Activated CD4-positive, alpha-beta T cell treated with anti-CD3 and anti-CD28 coated beads for 24 hours (primary cell): ENCODE measurements around the gene HMCN1.
"Not testable (repeated sequence)": the region's sequence is repeated elsewhere in the genome, so short reads cannot be mapped to it uniquely, and the experiment has no call there.

Experiments
- DNase-seq, 2 donors: peaks; one replicate each; pipeline ENCODE4 v3.0.0-alpha.2; 2020; ENCODE audit warnings: low read depth in 2 of 2

HMCN1 gene

DNA sequence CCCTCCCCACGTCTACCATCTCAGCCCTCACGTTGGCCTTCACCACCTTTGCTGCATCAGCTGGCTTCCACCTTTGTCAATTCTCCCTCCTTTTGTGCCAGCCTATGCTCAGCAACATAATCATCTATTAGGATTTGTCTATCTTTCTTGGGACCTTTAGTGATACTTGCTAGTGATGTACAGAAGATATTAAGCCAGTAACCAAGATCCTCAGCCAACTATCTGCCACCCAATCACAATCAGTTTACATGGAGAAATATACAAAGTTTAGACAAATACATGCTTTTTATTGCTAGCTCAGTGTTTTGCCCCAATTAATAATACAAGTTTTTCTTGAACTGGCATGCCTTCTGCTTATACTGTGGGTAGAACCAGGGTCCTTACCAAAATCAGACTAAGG lies 468.6 kb downstream of the HMCN1 start:
- DNase-seq, result no peak

DNA sequence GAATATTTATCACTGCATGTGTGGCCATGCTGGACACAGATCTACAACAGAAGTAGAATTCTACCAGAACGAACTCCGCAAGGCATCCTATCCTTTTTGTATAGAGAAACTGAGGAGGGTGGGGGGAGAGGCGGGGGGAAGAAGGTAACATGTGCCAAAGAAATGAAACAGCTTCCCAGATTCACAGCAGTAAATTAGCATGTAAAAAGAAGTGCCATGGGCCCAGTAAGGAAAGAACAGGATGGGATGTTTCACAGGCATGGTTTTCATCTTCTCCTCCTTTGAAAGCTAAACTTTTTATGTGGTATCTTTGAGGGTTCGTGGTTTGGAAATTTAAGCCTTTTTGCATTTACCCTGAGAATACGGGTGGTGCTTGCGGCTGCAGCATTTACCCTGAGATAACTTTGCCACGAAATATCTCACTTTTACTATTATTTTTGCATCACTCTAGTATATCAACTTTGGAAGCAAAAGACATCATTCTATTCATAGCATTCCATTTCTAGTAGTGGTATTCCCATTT lies 471.9 kb downstream of the HMCN1 start:
- no peak for DNase-seq

DNA sequence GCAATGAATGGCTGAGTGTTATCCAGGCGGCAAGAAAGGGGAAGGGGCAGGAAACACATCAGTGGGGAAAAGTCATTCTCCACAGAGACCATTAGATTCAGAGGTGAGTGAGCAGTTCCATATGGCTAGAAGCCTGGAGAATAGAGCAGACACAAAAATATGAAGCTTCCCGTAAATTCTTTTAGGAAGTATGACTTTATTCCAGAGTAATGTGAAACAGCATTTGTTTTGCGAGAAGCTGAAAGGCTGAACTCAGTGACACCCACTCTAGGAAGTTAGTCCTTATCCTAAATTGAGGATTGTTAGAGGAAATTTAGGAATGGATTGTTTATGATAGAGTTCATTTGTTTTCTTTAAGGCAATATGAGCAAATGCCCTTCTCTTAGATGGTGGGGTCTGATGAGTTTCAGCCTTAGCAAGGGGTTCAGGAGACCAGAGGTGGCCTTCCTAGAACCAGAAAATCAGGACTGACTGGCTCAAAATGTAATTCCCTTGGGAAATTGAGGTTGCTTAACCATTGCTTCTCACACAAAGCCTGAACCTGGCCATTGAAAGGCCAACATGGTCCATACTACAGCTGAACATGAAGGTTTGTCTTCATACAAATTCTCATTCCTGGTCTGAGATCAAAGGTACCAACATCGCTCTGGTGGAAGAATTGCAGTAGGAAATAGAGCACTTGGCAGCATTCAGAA lies 473.3 kb downstream of the HMCN1 start:
- DNase-seq, result no peak

DNA sequence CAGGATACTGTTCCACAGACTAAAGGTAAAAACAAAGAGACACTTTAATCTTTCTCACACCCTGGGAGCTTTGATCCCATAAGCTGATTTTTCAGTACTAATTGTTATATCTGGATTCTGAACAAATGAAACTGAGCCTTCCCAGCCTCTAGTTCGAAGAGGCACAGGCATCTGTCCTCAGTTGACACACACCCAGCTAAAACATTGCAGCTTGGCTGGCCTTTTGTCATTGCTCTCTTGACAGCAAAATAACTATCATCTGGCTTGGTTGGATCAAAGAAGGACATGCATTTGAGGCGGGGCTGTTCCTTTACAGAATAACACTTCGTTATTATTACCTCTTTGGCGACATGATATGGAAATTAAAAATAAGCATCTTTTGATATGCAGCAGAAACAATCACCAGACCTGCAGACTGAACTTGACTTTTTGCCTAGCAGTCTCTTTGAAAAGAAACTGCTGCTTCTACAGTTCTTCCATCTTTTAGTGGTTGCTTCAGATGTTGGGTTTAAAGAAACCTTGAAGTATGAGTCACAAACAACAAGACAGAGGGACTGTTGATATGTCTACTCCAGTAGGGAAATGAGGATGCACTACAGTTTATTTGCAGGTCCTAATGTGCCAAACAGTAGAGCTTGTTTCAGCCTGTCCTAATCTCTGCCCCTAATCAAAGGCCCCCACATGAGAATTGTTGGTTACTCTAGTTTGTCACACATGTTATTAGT lies 474.4 kb downstream of the HMCN1 start:
- no peak for DNase-seq

DNA sequence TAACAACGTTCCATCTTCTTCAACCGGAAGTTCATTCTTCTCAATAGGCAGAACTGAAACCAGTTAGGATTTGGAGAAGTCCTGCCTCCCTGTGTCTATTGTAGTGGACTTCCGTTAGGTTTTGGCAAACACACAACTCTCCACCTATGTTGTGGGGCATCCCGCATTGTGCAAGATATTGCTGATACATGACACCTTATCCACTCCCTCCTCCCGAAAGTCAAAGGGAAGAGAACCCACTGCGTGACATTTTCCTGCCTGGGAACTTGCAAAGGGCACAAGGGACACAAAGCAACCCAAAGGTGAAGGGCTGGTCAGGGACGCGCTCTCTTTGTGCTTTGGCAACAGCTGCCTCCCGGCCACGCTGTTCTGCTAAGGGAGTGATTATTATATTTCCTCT lies 476.1 kb downstream of the HMCN1 start:
- no peak for DNase-seq

DNA sequence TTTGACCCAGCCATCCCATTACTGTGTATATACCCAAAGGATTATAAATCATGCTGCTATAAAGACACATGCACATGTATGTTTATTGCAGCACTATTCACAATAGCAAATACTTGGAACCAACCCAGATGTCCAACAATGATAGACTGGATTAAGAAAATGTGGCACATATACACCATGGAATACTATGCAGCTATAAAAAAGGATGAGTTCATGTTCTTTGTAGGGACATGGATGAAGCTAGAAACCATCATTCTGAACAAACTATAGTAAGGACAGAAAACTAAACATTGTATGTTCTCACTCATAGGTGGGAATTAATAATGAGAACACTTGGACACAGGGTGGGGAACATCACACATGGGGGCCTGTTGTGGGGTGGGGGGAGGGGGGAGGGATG lies 477.4 kb downstream of the HMCN1 start:
- DNase-seq, result not testable (repeated sequence)

DNA sequence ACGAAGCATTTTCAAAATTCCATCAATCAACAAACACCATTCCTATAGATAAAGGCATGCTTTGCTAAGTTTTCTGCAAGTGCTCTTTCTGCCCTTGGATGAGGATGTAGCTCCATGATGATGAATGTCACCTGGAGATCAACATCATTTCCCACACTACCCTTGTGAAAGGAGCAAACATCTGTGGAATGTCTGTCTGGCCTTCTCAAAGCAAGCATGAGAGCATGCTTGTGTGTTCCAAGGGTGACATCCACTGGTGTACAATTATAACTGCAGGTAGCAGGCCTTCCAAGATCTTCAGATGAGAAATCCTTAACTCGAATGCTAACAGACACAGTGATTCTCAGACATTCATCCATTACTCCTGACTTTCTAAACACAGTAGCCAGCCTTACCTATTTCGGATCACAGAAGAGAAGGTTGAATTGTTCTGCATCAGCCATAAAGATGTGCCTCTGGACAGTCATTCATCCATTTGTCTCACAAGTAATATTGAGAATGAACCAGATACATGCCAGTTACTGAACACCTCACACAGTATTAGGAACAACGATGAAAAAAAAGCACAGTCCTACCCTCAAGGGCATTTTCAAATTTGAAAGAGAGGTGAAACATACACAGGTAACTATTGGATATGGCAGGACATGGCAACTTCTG lies 478.5 kb downstream of the HMCN1 start:
- DNase-seq, result peak in 1 of 2 donors; percentile 7

DNA sequence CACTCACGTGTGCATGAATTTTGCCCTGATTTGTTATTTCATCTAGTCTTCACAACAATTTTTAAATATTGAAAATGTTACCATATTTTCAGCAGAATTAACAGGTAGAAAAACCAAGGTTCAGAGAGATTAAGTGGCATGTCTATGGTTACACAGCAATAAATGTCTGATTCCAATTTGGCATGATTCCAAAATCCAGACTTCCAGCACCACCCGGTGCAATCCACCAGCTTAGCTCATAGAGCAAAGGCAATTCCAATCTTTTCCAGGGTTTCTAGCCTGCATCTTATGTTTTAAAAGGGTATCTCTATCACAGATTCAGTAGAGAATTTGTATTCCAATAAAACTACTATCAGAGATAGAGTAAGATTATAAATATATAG lies 479.0 kb downstream of the HMCN1 start:
- no peak for DNase-seq

DNA sequence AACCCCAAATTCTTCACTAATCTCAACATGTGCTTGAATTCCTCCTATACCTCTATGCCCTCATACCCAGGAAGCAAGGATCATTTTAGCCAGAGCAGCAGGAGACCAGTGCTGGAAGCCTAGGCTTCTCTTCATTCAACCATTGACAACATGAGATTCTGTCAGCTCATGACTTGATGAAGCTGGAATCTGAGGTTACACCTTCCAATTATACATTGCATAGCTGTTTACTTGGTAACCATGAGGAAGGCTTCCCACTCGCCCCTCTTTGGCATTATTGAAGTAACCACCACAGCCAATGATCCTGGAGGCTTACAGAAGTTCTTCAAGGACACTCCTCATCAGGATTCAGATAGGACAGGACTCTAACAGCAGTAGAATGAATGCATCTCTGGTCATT lies 480.6 kb downstream of the HMCN1 start:
- DNase-seq, result no peak

DNA sequence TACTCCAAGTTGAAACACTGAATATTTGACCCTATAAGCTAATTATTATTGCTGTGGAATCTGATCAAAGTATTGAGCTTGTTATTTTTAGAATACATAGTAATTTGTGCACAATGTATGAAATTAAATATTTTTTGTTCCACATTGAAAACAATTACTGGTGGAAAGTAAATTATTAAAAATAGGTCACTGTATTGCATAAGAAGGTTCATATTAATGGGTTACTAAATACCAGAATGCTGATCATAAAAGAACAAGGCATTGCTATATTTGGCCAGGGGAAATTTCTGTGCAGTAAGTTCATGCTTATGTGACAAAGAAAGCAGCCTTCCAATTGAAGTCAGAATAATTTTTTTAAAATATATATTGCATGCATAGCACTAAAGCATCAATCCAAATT lies 481.4 kb downstream of the HMCN1 start:
- no peak for DNase-seq

DNA sequence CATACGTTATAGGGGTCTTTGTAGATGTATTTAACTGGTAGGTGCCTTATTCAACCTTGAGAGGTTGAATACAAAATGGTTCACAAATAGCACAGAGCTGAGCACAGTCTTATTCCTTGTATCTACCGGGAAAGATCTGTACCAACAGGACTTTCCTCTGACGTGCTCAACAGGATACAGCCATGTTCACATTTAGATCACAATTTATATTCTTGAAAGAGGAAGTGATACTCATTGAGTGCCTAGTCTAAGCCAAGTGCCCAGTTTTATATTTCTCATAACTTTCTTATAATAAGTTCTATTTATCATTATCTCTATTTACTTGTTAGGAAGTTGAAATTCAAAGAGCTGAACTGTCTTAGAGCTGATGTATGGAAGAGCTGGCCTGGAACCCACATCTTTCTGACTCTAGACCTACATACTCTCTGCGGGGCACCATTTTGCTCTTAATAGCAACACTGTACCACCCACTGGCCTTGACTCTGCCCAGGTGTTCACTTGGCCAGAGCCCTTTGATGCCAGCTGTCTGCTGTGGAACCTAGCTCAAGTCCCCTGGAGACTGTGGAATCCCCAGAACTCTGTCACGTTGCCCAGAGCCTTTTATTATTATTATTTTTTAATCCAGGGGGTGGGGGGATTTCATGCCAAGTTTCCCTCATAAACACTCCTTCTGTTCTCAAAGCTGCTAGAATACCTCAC lies 484.6 kb downstream of the HMCN1 start:
- no peak for DNase-seq

DNA sequence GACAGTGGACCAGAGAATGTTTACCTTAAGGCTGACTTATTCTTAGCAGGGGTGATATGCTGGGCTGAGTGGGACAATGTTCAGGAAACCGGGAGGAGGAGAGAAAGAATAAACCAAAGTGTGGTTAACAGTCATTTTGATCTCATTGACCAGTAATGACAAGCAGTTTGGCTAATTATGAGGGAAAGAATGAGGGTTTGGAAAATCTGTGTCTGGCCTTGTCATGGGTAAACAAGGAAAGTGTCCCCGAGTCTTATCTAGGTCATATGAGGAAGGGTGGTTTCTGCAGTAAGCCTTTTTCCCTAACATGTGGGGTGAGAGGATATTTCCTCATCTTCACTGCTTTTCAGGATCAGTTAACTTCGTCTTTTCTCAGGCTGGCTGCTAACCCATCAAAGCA lies 485.9 kb downstream of the HMCN1 start:
- no peak for DNase-seq

DNA sequence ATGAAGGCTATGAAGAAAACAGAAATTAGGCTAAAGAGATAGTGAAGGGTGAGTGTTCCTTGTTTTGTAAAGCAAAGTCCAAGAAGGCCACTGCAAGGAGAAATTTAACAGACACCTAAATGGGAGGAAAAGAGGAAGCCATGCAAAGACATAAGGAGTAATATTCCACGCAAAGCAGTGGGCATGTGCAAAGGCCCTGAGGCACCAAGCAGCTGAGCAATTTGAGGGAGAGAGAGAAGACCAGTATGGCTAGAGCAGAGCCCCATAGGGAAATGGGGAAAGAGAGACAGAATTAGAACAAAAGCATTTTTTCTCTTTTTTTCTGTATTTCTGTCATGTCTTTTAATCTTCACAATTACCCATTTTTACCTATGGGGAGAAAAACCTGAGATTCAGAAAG lies 486.7 kb downstream of the HMCN1 start:
- no peak for DNase-seq

DNA sequence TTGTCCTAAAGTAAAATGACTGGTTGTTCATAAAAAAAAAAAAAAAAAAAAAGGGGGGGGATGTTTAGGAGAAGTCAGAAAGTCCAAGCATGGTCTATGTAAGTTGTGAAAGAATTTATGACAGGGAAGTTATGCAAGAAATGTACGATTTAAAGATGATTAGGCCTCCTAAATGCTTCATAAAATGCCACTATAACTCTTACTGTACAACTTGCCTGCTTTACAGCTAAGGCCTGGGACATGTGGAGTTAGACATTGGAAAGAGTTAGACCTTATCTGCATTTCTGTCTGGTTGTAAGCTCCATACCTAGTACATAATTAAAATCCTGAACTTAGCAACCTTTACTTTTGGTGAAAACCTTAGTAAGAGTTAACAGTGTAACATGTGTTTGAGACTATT lies 490.9 kb downstream of the HMCN1 start:
- DNase-seq, result no peak

DNA sequence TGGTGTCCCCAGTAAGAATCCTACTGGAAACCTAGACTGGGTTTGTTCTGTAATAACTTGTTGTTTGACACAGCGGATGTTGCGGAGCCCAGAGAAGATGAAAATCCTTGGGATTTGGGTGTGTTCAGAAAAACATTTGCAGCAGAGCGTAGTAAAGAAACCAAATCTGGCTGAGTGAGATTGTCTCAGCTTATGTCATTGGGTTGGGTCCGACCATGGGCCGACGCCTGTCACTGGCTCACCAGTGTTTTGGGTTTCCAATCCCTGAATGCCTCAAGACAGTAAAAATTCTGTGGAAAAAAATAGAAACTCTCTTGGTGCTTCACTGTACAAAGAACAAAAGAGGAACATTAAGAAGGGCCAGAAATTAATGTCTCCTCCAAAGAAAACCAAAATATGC lies 494.6 kb downstream of the HMCN1 start:
- DNase-seq, result no peak

DNA sequence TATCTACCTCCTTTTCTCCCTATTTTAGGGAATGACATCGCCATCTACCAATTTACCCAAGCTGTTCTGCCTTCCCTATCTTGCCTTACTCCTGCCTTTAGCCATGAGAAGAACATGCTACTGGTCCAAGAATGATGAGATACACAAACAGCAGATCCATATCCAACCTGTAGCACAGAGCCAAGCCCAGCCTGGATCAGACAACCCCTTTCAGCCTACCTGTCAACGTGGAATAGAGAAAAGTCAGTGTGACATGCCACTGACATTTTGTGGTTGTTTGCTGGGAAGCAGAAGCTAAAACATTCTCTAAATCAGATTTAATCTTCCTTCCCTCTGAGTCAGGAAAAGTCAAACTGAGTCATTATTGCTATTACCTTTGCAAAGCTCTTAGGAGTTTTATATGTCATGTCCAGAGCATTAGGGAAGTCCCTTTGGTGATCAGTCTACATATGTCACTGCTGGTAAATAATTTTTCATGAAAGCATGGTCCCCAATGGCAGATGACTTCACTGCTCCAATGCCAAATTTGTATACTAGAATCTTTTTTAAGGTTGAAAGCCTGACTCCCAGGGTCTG lies 497.8 kb downstream of the HMCN1 start:
- DNase-seq, result no peak

DNA sequence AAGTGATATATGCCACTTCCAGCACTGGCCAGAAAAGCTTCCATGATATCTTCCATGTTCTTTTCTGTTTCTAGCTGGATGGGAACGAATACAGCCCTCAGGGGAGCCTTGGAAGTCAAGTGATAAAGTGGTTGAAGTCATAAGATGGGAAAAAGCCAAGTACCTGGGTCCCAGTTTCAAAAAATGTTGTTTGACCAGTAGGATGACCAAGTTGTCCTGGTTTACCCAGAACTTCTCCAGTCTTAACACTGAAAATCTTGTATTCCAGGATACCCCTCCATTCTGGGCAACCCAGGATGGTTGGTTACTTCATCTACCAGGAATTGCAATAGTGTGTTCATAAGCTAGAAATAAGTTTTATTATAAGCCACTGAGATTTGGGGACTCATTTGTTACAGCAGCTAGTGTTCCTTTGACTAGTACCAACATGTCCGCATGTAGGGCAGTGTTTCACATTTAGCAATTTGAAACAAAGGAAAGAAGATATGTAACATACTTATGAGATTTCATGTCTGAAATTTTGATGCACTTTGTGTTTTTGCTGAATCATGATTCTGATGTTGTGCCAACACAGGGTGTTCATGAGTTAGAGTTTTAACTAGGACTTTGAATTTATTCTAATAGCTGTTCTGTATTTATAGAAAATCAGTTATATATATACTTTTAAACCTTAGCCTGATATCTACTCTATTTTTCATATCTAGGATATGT lies 500.9 kb downstream of the HMCN1 start:
- no peak for DNase-seq

DNA sequence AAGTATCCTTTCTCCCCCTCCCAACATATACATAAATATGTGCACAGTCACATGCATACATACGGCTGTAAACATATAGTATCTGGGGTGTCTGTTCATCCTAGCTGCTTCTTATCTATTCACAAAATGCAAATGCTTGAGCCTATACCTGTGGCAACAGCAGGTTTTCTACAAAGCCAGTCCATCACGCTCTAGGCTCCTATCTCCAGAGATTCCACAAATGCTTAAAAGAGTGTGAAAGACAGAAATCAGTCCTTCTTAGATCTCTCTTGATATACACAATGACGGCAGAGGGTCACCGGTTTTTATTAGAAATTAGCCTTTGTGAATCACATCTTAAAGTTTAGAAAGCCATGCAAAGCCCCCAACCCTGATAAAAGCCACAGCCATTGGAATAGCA lies 501.5 kb downstream of the HMCN1 start:
- DNase-seq, result no peak

DNA sequence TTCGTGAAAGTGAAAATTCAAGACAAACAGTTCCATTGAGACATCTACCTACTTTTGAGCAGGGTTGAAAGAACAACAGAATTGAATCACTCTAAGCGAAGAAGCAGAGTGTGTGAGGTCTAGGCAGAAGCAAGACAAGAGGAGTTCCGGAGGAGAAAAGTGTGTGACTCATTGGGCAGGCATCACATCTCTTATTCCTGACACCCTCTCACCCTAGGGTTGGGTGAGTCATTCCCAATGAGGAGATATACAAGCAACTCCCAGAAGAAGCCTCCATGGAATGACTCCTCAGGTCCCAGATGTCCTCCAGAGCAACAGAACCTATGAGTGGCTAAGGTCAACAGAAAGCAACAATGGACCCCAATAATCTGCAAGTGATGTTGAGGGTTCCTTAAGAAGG lies 502.7 kb downstream of the HMCN1 start:
- DNase-seq, result no peak

DNA sequence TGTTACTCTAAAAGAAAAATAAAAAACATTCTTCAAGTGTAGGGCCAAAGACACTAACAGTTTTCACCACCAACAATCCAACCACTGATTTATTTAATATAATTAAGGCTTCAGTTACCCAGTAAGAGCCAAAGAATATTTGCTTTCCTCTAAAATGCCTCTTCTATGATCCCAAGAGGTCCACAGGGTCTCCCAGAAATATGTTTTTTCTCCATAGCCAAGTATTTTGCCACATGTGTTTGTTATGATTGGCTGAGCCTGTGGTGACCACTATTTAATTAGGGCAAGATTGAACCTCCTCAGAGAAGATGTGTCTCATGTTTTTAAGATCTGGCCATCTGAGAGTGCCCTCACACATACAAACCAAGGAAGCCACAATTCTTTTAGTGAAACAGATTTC lies 505.0 kb downstream of the HMCN1 start:
- no peak for DNase-seq

DNA sequence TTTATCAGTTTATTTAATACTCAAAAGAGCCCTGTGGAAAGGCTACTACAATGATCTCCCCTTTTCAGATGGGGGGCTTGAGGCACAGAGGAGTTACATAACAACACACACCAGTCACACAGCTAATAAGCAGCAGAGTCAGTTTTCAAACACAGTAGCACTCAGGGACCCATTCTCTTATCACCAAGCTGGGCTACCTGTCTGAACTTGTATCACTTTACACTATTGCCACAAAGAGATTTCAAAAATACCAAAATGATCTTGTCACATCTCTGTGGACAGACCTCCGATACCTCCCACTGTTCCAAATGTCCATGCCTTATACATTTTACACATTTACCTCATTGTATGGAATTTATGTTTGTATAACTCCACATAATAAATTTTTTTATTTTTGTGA lies 506.2 kb downstream of the HMCN1 start:
- DNase-seq, result no peak
